AG20443 (cell line): Measurements from ENCODE around the gene CLDN34.

Experiments used
- DNase-seq: peaks from one replicate; pipeline ENCODE4 v3.0.0; 2012; ENCODE audit warnings: low spot score, mixed read lengths

Gene CLDN34

DNA sequence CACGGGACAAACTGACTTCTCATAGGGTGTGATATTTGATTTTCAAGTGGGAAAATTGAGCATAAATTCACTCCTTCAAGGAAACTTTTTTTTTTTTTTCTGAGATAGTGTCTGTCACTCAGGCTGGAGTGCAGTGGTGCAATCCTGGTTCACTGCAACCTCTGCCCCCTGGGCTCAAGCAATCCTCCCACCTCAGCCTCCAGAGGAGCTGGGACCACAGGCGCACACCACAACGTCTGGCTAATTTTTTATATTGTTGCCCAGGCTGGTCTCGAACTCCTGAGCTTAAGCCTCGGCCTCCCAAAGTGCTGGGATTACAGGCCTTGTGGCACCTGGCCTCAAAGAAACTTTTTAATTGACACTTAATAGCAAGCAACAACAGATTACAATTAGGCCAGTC, 13.8 kb downstream of the CLDN34 start:
- no peak for DNase-seq

DNA sequence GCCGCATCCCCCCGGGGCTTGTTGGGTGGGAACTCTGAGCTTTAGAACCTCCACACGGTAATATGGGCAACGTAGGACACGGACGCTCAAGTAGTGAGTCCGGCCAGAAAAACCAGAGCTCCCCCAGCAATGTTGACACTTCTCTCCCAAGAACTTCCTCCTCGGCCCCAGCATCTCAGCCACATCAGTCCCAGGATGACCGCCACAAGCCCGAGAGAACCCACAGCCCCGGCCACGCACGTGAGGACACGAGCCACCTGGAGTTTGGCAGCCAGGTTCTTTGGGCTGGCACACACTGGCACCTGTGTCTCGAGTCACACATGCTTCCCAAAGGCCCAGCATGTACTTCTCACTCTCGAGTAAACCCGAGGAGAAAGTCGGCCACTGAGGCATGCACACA, 16.3 kb downstream of the CLDN34 start:
- no peak for DNase-seq

DNA sequence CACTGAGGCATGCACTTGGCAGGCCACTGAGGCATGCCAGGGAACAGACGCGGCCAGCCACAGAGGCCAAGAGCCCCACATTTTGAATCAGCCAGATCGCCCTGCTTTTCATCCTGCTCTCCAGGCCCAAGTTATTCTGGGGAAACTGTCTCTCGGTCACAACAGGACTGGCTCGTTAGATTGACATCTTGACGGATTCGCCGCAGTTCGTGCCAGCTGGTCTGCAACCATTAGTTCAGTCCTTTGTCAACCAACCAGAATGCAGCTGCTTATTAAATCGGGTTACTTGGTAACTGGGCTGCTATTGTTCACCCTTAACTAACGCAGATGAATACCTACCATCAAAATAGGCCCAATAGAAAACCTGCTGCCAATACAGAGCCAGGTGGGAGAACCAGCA, 16.7 kb downstream of the CLDN34 start:
- DNase-seq, result no peak

DNA sequence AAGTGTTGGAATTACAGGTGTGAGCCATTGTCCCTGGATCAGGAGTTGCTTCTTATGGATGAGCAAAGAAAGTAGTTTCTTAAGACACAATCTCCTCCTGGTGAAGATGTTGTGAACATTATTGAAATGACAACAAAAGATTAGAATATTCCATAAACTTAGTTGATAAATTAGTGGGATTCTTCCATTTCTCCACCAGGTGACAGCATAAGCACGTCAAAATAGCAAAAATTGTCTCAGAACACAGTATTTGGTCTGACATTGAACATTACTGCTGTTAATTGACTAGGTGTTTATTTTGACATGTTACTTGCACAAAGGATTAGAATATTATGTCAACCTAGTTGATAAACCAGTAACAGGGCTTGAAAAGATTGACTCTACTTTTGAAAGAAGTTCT, 21.6 kb downstream of the CLDN34 start:
- peak; percentile 12 for DNase-seq

DNA sequence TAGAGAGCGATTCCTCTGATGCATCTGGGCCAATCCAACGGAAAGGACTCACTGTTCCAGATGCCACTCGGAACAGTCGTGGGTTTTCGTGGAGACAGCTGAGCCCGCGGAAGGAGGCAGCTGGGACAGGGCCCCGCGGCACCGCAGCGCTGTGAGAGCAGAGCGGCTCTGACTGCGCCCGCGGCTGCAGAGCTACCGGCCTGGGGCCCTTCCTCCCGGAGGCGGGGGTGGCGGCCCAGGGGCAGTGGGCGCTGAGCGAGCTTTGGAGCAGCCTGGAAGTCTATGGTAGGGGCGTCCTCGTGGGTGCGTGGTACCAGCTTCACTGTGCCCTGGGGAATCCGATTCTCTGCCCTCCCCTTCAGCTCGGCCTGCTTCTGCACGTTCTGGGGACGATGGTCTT, 24.9 kb downstream of the CLDN34 start:
- DNase-seq, result no peak

DNA sequence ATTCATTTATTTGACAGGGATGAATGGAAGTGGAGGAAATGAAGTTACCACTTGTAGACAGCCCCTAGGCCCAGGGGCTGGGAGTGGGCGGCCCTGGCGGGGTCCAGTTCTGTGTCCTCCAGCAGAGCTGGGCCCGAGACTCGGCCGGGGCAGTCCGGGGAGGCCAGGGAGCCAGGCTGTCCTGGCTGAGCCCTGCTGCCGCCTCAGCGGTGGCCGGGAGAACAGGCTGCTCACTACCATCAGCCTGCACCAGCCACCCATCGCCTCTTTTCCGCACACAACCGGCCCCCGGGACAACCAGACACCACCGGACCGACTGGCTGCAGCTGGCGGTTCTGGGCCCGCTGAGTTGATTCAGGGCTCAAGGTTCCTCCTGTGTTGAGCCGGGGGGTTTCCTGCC, 25.6 kb downstream of the CLDN34 start:
- DNase-seq, result no peak

DNA sequence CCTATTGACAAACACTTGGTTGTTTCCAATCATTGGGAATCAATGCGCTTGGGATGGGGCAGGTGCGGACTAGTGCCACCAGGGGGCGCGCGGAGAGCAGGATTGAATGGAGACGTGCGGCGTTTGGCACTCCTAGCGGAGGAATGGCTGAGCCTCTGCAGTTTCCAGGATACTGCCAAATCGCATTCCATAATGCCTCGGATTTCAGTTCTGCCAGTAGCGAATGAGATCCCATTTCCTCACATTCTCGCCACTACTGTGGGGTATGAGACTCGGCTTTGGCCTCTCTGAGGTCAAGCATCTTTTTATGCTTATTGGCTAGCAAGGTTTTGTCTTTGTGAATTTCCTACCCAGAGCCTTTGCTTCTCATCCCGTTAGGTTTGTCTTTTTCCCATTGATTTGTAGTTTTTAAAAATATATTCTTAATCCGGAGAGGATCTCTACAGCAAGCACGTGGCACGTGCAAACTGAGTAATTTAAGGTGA, 28.7 kb downstream of the CLDN34 start:
- peak; percentile 51 for DNase-seq

DNA sequence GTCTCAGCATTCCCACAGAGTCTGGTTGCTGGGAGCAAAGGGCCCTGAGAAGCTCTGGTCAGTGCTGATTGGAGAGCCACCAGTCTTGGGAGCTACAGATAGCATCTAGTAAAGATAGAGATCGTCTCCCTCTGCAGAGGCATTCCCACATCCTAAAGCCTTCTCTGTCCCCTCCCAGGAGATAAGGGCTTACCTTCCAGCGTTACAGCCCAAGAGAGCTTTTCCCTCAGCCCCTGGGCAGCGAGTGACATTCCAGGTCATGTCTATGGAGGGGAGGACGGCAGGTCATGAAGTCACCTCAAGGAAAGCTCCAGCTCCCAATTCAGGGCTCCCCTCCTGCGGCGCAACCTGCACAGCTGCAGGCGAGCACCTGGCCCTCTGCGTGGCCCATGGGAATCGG, 29.9 kb downstream of the CLDN34 start:
- DNase-seq, result no peak

DNA sequence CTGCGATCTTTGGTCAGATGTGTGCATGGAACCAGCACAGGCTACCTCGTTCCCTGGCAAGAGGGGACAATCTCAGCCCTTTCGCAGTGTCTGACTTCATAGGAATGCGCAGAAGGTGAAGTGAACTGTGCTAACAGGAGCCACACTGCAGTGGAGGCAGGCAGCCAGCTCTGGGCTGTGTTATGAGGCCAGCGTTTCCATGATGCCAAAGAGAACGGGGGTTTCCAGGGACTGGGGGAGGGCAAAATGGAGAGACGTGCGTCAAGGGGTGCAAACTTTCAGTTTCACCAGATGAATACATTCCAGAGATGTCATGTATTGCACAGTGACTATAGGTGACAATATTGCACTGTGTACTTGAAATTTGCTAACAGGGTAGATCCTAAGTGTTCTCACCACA, 30.4 kb downstream of the CLDN34 start:
- no peak for DNase-seq

DNA sequence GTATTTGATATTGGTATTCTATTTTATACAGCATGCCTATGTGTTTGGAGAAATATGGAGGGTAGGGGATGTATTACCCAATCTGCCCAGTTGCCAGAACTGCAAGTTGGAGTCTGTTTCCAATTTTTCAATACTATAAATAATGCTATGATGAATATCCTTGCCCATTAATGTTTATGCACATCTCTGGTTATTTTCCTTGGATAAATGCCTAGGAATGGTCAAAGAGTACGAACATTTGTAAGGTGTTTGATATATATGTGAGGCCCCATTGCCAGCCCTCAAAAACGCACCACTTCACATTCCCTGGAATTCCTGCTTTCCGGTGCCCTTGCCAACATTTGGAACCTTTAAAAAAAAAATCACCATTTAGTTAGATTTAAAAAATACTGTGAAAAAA, 34.3 kb downstream of the CLDN34 start:
- DNase-seq, result no peak

DNA sequence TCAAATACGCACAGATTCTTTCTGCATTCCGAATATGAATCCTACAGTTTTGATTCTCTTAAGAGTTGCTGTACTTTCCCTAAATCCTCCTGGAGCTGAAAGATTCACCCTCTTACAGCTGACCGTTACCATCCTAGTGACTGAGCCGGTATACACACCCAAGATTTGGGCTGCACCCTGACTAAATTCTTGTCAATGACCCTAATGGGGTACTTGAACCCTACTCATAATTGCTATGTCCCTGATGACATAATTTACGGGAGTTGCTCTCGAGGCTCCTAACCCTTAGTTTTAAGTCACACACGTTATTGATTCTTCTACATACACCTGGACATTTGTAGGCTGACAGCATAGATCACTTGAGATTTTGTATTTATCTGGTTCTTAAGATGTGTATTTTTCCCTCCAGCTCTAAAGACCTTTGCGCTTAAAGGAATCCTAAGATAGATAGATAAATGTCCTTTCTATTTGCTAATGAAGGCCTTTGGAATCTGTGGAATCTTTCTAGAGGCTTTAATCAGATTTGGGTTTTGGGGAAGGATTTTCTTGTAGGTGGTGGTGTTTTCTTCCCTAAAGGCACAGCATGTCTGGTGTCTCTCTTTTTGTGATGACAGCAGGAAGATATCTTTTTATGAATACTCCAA, 37.8 kb downstream of the CLDN34 start:
- no peak for DNase-seq

DNA sequence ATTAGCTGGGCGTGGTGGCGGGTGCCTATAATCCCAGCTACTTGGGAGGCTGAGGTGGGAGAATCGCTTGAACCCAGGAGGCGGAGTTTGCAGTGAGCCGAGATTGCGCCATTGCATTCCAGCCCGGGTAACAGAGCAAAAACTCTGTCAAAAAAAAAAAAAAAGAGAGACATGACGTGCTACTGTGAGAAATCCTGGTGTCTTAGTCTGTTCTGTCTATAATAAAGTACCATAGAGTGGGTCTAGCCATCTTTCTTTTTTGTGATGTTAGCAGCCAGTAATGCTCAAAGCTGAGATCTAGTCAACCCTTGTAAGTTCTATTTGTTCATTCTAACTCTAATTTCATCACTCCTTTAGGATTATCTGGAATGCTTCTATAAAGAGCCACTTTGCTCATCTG, 38.9 kb downstream of the CLDN34 start:
- DNase-seq, result no peak

DNA sequence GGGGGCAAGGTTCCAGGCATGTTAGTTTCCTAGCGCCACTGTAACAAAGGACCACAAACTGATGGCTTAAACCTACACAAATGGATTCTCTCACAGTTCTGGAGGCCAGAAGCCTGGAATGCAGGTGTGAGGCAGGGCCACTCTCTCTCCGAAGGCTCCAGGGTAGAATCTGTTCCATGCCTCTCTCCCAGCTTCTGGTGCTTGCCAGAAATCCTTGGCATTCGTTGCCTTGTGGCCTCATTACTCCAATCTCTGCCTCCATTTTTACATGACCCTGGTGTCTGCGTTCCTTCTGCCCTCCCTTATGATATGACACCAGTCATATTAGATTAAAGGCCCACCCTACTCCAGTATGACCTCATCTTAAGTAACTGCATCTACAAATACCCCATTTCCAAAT, 39.6 kb downstream of the CLDN34 start:
- no peak for DNase-seq

DNA sequence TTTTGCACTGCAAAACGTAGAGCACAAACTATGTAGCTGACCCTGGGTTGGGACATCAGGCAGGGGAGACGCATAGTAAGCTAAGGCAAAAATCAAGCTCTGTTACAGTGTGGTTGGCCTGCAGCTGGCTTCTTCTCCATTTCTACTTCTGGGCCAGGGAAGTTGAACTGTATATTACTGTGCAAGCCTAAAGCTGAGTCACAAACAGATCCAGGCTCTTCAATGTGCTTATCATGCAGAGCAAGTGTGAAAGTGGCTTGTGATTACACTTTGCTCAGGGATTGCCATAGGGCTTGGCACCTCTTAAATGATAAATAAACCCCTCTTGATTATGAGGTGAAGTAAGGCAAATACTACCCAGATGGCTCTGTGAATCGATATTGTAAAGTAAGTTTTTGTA, 40.5 kb downstream of the CLDN34 start:
- no peak for DNase-seq

DNA sequence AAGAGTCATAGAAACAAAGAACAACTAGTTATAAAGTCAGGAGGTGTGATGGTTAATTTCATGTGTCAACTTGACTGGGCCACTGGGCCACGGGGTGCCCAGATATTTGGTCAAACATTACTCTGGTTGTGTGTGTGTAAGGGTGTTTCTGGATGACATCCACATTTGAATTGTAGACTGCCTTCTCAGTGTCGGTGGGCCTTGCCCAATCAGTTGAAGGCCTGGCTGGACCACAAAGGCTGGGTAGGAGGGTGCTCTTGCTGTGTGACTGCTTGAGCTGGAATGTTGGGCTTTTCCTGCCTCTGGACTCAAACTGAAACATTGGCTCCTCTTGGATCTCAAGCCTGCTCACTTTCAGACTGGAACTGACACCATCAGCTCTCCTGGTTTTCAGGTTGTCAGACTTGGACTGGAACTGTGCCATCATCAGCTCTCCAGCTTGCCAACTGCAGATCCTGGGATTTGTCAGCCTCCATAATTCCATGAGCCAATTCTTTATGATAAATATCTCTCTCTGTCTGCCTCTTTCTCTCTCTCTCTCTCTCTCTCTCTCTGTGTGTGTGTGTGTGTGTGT, 41.4 kb downstream of the CLDN34 start:
- no peak for DNase-seq

DNA sequence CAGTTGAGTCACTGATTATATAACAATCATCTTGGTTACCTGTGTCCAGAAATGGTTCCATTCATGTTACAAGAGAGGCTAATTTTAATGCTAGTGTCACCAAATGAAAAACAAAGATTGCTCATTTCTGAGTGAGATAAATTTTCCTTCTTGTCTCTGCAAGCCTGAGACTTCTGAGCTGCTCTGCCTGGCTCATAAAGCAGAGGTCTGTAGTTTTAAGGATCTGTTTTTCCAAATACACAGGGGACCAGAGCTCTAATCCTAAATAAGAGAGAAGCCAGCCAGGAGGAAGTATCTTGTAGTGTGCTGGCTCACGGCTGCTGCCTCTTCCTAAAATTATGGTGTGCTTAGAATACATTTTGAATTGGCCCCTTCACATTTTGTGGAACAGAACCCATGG, 42.6 kb downstream of the CLDN34 start:
- DNase-seq, result no peak

DNA sequence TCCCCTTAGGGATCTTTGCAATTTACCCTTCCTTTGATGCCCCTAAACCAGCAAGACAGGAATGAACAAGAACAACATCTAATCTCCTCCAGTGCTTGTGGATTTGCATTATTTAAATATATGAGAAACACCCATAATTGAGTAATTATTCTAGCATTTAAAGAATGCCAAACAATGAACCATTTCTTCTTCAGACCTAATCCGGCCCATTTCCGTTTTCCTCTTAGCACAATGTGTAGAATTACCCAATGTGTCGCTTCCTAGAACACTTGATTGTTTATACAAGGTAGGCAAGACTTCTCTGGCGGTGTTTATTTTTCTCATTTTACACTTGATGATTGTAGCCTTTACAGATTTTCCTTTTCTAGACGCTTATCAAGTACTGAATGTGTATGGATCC, 43.5 kb downstream of the CLDN34 start:
- DNase-seq, result no peak

DNA sequence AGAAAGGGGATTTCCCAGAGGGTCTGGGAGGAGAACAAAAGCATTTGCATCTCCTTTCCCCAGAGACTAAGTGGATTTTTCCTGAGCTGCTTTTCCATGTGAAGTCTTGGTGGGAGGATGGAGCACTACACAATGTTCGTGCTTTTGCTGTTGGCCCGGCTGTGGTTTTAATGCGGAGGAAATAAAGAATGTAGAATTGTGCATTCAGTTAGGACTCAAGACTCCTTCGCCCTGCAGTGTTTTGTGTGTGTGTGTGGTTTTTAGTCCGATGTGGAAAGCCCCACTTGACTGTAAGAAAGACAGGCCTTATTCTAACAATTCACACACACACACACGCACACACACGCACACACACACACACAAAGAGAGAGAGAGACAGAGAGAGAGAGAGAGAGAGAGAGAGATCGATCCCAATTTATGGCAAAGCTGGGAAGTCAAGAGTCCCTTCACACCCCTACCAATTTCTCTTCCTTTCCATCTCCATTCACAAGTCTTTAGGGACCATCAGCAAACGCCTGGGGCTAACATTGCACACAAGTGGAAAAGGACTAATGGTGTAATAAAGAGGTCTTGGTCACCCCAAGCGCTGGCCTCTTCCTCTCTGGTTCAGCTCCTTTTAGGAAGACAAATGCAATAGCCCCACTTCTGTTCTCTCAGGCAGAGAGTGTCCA, 44.2 kb downstream of the CLDN34 start:
- no peak for DNase-seq

DNA sequence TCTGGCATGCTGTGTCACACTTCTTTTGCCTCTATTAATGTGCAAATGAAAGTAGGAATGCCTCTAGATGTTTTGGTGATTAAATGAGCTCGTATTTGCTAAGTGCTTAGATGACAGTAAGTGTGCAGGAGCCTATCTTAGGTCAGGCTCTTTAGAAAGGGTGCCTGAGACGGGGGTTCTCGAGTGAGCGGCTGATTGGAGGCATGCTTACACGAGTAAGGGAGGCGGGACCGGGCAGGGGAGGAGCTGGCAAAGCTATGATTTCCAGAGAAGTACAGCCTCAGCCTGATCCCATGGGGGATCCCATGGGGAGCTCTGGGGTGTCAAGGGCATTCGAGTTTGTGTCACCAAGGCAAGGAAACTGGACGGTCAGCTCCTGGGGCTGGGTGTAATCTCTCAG, 44.8 kb downstream of the CLDN34 start:
- no peak for DNase-seq

DNA sequence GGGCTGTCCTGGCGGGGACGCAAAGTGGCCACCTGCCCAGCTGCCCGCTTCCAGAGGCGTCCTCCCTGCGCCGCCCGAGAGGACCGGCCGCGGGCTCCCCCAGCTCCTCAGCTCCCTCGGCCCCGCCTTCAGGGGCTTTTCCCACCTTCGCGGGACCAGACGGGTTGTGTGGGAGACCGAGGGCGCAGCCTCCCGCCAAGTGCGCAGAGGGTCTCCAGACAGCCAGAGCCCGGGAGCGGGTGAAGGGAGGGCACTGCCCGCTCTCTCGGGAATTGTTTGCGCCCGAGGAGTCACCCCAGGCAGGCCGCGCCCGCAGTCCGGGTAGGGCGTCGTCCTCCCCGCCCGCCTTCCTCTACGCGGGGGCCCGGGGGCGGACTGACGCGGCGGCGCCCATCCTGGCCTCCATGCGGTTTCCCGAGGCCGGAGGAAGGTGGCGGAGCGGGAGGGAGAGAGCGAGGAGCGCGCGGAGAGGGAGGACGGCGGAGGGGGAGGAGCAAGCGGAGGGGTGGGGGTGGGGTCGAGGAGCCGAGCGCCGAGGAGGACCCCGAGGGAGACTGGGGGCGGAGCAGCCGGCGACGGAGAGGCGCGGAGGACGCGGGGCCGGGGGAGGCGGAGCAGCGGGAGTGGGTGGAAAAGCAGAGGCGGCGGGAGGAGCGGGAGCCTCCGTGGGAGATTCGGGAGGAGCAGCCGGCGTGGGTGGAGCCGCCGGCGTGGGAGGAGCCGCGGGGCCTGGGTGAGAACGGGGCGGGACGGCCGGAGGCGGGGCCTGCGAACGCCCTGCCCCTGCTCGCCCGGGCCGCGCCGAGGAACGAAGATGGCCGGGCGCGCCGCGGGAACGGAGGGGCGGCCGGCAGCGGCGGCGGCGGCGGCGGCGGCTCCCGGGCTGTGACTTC, 47.5 kb downstream of the CLDN34 start:
- peak; percentile 66 for DNase-seq

DNA sequence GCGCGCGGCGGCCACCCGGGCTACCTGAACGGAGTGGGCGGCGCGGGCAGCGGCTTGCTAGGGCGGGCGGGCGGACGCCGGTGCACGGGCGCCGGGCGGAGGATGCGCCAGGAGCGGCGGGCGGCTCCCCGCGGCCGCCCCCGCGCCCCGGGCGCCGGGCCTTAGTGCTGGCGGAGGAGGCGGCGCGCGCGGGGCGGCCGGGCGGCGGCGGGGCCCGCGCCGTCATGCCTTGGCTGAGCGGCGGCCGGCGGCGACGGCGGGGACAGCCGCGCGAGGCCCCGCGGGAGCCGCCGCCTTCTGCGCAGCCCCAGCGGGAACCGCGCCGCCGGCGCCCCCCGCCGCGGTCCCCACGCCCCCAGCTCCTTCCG, 48.2 kb downstream of the CLDN34 start:
- DNase-seq, result no peak

DNA sequence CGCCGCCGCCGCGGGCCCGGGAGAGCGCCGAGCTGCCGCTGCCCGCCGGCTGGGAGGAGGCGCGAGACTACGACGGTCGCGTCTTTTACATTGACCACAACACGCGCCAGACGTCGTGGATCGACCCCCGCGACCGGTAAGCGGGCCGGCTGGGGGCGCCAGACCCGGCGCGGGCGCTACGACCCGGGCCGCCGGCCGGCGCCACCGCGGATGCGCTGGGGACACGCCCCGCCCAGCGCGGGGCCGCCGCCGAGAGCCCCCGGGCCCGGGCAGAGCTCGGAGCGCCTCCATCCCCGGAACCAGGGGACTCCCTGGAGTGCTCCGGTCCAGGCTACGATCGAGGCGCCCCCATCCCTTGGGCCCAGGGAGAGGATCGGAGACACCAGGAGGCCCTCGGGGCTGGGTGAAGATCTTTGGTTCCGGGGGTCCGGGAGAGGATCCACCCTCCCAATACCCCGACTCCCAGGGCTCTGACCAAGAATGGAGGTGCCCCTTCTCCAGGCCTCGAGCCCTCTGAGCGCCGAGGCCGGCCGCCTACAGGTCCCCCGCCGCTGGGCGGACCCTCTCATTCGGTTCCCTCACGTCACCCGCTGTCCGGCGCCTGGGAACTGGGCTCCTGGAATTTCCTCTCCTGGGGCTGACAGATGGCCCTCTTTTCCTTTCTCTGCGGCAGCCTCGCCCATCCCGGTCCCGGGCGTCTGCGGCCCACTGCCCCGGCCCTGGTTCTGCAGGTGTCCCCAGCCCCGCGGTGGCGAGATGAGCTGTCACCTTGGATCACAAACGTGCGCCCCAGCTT, 48.8 kb downstream of the CLDN34 start:
- no peak for DNase-seq
